ENCODE results near the gene MPL. TPM values are rescaled to one million over a fixed set of nuclear protein-coding genes. Genes with fewer than 3 reads are reported as not detected.
A peak's percentile ranks its signal among the peaks of the same experiment; 100 is the strongest.

The MPL gene
- total RNA-seq, 2 donors from 2014 or later = 0.64 to 1.2 TPM

DNA sequence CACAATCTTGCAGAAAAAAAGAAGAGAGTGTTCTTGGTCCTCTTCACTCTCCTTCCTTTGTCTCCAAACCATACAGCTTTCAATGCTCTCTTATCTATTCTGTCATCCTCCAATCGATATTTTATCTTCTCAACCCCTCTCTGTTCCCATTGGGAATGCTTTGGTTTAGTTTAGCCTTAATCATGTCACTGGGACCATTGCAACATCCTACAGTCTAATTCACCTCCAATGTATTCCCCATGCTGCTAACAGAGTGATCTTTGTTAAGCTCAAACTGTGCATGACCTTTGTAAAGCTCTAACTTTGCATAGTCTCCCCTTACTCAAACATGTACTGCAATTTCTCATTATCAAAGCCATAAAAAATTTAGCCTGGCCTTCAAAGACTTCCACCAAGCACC is 2.9 kb downstream of the MPL start:
- H3K9me3 ChIP-seq (ENCODE audit: control insufficient read depth, low read length) = no peaks in the 10 kb centered on the region
- DNase-seq = no peak
- H3K9ac ChIP-seq (ENCODE audit: extremely low read depth, low read length, poor library complexity, severe bottlenecking) = no peak overlapping the region
- 83 to 93% methylated on average over 1 of the region's 1 CpG for WGBS, 2 experiments (ENCODE audit: insufficient coverage in 1 of 2, insufficient read length in 1 of 2)
- Mint-ChIP-seq H3K27ac (no peak overlapping the region), H3K4me1 (peaks cover 5% of the 10 kb centered on the region), H3K36me3 (ENCODE audit: low read depth) (no peaks in the 10 kb centered on the region), H3K9me3 (no peaks in the 10 kb centered on the region), H3K4me3 (no peak overlapping the region), H3K27me3 (ENCODE audit: insufficient read depth) (no peaks in the 10 kb centered on the region)
- H3K4me1 ChIP-seq (ENCODE audit: control insufficient read depth, insufficient read depth, low read length) = no peaks in the 10 kb centered on the region
- no peaks in the 10 kb centered on the region for H3K27me3 ChIP-seq (ENCODE audit: control insufficient read depth, insufficient read depth, low read length, poor library complexity, severe bottlenecking)
- TF ChIP-seq CTCF (conservative IDR thresholded peaks at IDR 0.05) = no peak
- H3K27ac ChIP-seq (ENCODE audit: low read depth, low read length) = no peak overlapping the region
- no peak overlapping the region for H3K4me3 ChIP-seq (ENCODE audit: low read length)
- no peaks in the 10 kb centered on the region for H3K36me3 ChIP-seq (ENCODE audit: control insufficient read depth, insufficient read depth, low read length)

GRCh38 chr1:43344267-43344850 is 6.7 kb downstream of the MPL start:
- no peaks in the 10 kb centered on the region for H3K27me3 Mint-ChIP-seq (ENCODE audit: insufficient read depth)

GRCh38 chr1:43345120-43345519 is 7.5 kb downstream of the MPL start:
- peaks cover 32% of the 10 kb centered on the region for H3K4me1 Mint-ChIP-seq
- H3K27ac ChIP-seq (ENCODE audit: low read depth, low read length) = no peak overlapping the region
- no peak overlapping the region for H3K9ac ChIP-seq (ENCODE audit: extremely low read depth, low read length, poor library complexity, severe bottlenecking)
- H3K9me3 Mint-ChIP-seq = no peaks in the 10 kb centered on the region
- no peaks in the 10 kb centered on the region for H3K36me3 Mint-ChIP-seq (ENCODE audit: low read depth)
- peaks cover 12% of the 10 kb centered on the region for H3K4me1 ChIP-seq (ENCODE audit: control insufficient read depth, insufficient read depth, low read length)
- H3K4me3 ChIP-seq (ENCODE audit: low read length) = no peak overlapping the region
- 68 to 78% methylated on average over 3 of the region's 3 CpGs for WGBS, 2 experiments (ENCODE audit: insufficient coverage in 1 of 2, insufficient read length in 1 of 2)
- no peaks in the 10 kb centered on the region for H3K36me3 ChIP-seq (ENCODE audit: control insufficient read depth, insufficient read depth, low read length)
- TF ChIP-seq CTCF (conservative IDR thresholded peaks at IDR 0.05) = no peak
- peak; percentile 41 for DNase-seq
- no peaks in the 10 kb centered on the region for H3K27me3 Mint-ChIP-seq (ENCODE audit: insufficient read depth)
- no peak overlapping the region for H3K27ac Mint-ChIP-seq
- no peak overlapping the region for H3K4me3 Mint-ChIP-seq
- H3K9me3 ChIP-seq (ENCODE audit: control insufficient read depth, low read length) = no peaks in the 10 kb centered on the region
- peaks cover 6% of the 10 kb centered on the region for H3K27me3 ChIP-seq (ENCODE audit: control insufficient read depth, insufficient read depth, low read length, poor library complexity, severe bottlenecking)

More at GRCh38 chr1:43344267-43344850, 6.7 kb downstream of the MPL start:
- H3K4me1 Mint-ChIP-seq = peaks cover 25% of the 10 kb centered on the region
- no peak for DNase-seq
- Histone ChIP-seq H3K27me3 (ENCODE audit: control insufficient read depth, insufficient read depth, low read length, poor library complexity, severe bottlenecking) (peaks cover 6% of the 10 kb centered on the region), H3K27ac (ENCODE audit: low read depth, low read length) (no peak overlapping the region), H3K4me3 (ENCODE audit: low read length) (no peak overlapping the region), H3K9me3 (ENCODE audit: control insufficient read depth, low read length) (no peaks in the 10 kb centered on the region), H3K4me1 (ENCODE audit: control insufficient read depth, insufficient read depth, low read length) (peaks cover 12% of the 10 kb centered on the region), H3K9ac (ENCODE audit: extremely low read depth, low read length, poor library complexity, severe bottlenecking) (no peak overlapping the region), H3K36me3 (ENCODE audit: control insufficient read depth, insufficient read depth, low read length) (no peaks in the 10 kb centered on the region)
- no peaks in the 10 kb centered on the region for H3K9me3 Mint-ChIP-seq
- H3K36me3 Mint-ChIP-seq (ENCODE audit: low read depth) = no peaks in the 10 kb centered on the region
- H3K27ac Mint-ChIP-seq = no peak overlapping the region
- no peak for TF ChIP-seq CTCF (conservative IDR thresholded peaks at IDR 0.05)
- no peak overlapping the region for H3K4me3 Mint-ChIP-seq
- WGBS, 2 experiments (ENCODE audit: insufficient coverage in 1 of 2, insufficient read length in 1 of 2) = 90 to 96% methylated on average over 3 to 4 of the region's 4 CpGs
